ENCODE data around the gene RHOBTB3. TPM values are rescaled to one million over a fixed set of nuclear protein-coding genes. Genes with fewer than 3 reads are reported as not detected.

The RHOBTB3 gene
- total and polyA plus RNA-seq, 2 experiments from 2014 or later = 147 to 202 TPM

DNA sequence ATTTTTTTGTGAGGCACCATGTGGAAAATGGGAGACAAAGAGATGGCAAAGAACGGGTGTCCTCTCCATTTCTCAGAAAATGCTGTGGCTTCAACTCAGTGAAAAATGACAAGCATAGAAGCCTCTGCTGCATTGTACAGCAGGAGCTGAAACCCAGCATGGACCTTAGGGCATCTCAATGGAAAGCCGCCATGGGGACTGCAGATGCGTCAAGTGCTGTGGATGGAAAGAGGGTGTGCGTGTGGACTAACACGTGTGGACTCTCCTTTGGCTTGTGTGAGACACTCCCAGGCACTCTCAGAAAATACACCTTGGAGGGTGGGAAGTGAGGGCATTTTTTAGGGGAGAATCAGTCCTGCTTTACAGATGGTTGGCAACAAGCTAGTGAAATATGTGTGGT lies 93.6 kb downstream of the RHOBTB3 start:
- H3K36me3 ChIP-seq (ENCODE audit: low read depth) = 0 out of 2 replicates have a peak, but pooled peaks cover 4% of the 10 kb centered on the region
- no peaks in the 10 kb centered on the region for H3K9me2 ChIP-seq (ENCODE audit: insufficient read depth)
- peak overlapping the region; percentile 80; the same call in 1 of the 2 replicates for H2AFZ ChIP-seq
- 86 to 88% methylated on average over 5 of the region's 5 CpGs for whole genome bisulfite sequencing, 2 experiments (ENCODE audit: low coverage in 1 of 2, low lambda C conversion rate in 2 of 2, missing lambda C conversion rate in 2 of 2)
- peak overlapping the region; percentile 97 for H3K27ac ChIP-seq
- peak overlapping the region; percentile 90; the same call in 1 of the 2 replicates for H3K9ac ChIP-seq
- DNase-seq = no peak
- H3K27me3 ChIP-seq (replicated peaks; ENCODE audit: insufficient read depth) = no peaks in the 10 kb centered on the region
- H4K20me1 ChIP-seq (ENCODE audit: insufficient read depth) = peaks cover 9% of the 10 kb centered on the region; the same call in 1 of the 2 replicates
- peaks cover 32% of the 10 kb centered on the region for H3F3A ChIP-seq (ENCODE audit: insufficient read depth)
- peak overlapping the region; percentile 89 for H3K4me2 ChIP-seq (ENCODE audit: unreplicated experiment)
- H3K79me2 ChIP-seq (ENCODE audit: insufficient read depth) = peaks cover 28% of the 10 kb centered on the region
- H3K9me3 ChIP-seq (ENCODE audit: low read depth) = no peaks in the 10 kb centered on the region
- H3K4me1 ChIP-seq (ENCODE audit: insufficient read depth) = peaks cover 28% of the 10 kb centered on the region
- in situ Hi-C loops (cut with MboI) = no loop called here
- TF ChIP-seq EZH2 (IDR thresholded peaks at IDR 0.05; ENCODE audit: insufficient read depth, poor library complexity, severe bottlenecking) (no peak), EZH2phosphoT487 (IDR thresholded peaks at IDR 0.05; ENCODE audit: insufficient read depth, low read depth) (no peak)
- no peak overlapping the region for H3K4me3 ChIP-seq

DNA sequence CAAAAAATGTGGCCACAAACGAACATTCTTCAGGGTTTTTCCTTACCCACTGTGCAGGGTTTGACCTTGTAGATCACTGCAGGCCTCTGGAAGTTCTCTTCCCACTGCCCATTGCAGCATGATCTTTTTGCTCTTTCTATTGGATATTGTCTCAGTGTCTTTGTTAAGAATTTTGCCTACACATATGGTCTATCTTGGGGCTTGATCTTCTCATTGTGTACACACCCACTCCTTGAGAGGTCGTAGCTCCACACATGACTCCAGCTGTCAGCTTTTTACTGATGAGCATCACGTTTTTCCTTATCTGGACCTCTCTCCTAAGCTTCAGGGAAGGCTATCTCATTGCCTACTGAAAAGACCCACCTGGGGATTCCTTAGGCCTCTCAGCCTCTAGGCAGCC lies 94.4 kb downstream of the RHOBTB3 start:
- no peak overlapping the region for H3K9ac ChIP-seq
- H3K27ac ChIP-seq = no peak overlapping the region
- no peak overlapping the region for H3K4me3 ChIP-seq
- no peak for DNase-seq
- H3K9me2 ChIP-seq (ENCODE audit: insufficient read depth) = no peaks in the 10 kb centered on the region
- peaks cover 30% of the 10 kb centered on the region for H3F3A ChIP-seq (ENCODE audit: insufficient read depth)
- H3K4me1 ChIP-seq (ENCODE audit: insufficient read depth) = peaks cover 21% of the 10 kb centered on the region
- WGBS, 2 experiments (ENCODE audit: low coverage in 1 of 2, low lambda C conversion rate in 2 of 2, missing lambda C conversion rate in 2 of 2) = 82 to 83% methylated on average over 3 of the region's 3 CpGs
- H3K27me3 ChIP-seq (replicated peaks; ENCODE audit: insufficient read depth) = no peaks in the 10 kb centered on the region
- peaks cover 20% of the 10 kb centered on the region for H3K79me2 ChIP-seq (ENCODE audit: insufficient read depth)
- H3K4me2 ChIP-seq (ENCODE audit: unreplicated experiment) = no peak overlapping the region
- in situ Hi-C loops (cut with MboI) = no loop called here
- peaks cover 9% of the 10 kb centered on the region; the same call in 1 of the 2 replicates for H4K20me1 ChIP-seq (ENCODE audit: insufficient read depth)
- H3K9me3 ChIP-seq (ENCODE audit: low read depth) = no peaks in the 10 kb centered on the region
- no peak overlapping the region for H2AFZ ChIP-seq
- TF ChIP-seq EZH2phosphoT487 (IDR thresholded peaks at IDR 0.05; ENCODE audit: insufficient read depth, low read depth) = no peak
- no peak for TF ChIP-seq EZH2 (IDR thresholded peaks at IDR 0.05; ENCODE audit: insufficient read depth, poor library complexity, severe bottlenecking)
- H3K36me3 ChIP-seq (ENCODE audit: low read depth) = 0 out of 2 replicates have a peak, but pooled peaks cover 2% of the 10 kb centered on the region

DNA sequence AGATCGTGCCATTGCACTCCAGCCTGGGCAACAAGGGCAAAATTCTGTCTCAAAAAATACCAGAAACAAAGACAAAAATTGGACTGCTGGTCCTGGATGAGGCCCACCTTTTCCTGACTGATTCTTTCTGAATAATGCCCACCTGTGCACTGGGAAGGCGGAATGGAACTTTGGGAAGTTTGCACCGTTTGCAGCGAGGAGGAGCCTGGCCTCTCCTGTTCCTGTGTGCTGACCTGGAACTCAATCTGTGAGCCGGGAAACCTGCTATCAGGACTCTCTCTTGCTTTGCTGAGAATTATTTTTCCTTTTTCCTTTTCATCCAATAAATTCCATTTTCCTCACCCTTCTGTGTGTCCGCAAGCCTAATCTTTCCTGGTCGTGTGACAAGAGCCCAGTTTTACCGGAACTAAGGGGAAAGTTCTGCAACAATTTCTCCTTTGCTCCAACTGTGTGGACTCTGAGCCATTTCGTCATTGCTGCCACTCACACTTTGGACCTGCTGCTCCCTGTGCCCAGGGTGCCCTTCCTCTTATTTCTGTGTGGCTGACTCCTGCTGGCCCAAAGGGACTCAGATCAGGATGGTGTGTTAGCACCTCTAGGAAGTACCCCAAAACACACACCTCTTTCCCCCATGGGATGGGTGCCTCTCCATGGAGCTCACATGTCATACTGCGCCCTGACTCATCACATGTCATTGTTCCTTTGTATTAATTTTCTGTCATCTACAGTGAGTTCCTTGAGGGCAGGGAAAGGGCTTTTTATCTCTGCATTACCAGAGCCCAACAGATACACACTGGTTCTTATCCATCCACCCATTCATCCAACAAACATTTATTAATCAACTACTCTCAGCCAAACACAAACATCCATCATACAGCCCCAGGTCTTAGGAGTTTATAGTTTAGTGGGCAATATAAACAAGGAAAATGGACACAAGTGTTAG lies 96.1 kb downstream of the RHOBTB3 start:
- Histone ChIP-seq H3K36me3 (ENCODE audit: low read depth) (no peaks in the 10 kb centered on the region), H3F3A (ENCODE audit: insufficient read depth) (peaks cover 17% of the 10 kb centered on the region), H3K79me2 (ENCODE audit: insufficient read depth) (peaks cover 3% of the 10 kb centered on the region), H3K9me3 (ENCODE audit: low read depth) (no peaks in the 10 kb centered on the region), H3K9me2 (ENCODE audit: insufficient read depth) (no peaks in the 10 kb centered on the region), H3K4me2 (ENCODE audit: unreplicated experiment) (no peak overlapping the region), H3K27me3 (replicated peaks; ENCODE audit: insufficient read depth) (no peaks in the 10 kb centered on the region), H3K4me3 (no peak overlapping the region), H2AFZ (no peak overlapping the region), H3K4me1 (ENCODE audit: insufficient read depth) (peaks cover 15% of the 10 kb centered on the region), H4K20me1 (ENCODE audit: insufficient read depth) (no peaks in the 10 kb centered on the region), H3K9ac (no peak overlapping the region), H3K27ac (no peak overlapping the region)
- TF ChIP-seq EZH2phosphoT487 (IDR thresholded peaks at IDR 0.05; ENCODE audit: insufficient read depth, low read depth) (no peak), EZH2 (IDR thresholded peaks at IDR 0.05; ENCODE audit: insufficient read depth, poor library complexity, severe bottlenecking) (no peak)
- no peak for DNase-seq
- 93 to 98% methylated on average over 10 of the region's 10 CpGs for WGBS, 2 experiments (ENCODE audit: low coverage in 1 of 2, low lambda C conversion rate in 2 of 2, missing lambda C conversion rate in 2 of 2)
- in situ Hi-C loops (cut with MboI) = no loop called here

DNA sequence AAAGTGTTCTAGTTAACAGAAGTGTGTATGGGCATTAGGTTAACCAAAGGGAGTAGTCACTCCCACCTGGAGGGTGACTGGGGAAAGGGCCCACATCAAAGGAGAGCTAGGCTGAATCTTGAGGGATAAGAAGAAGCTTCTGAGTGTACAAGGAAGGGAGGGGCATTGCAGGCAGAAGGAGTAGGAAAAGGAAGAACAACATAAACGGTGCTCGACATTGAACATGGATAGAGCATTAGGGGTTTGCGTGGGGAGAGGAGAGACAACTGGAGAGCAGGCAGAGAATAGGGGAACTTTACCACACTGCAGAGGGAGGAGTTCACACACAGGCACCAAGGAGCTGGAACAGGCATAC lies 96.7 kb downstream of the RHOBTB3 start:
- no peak for TF ChIP-seq EZH2phosphoT487 (IDR thresholded peaks at IDR 0.05; ENCODE audit: insufficient read depth, low read depth)
- TF ChIP-seq EZH2 (IDR thresholded peaks at IDR 0.05; ENCODE audit: insufficient read depth, poor library complexity, severe bottlenecking) = no peak
- Histone ChIP-seq H3K4me2 (ENCODE audit: unreplicated experiment) (no peak overlapping the region), H3K36me3 (ENCODE audit: low read depth) (no peaks in the 10 kb centered on the region), H2AFZ (no peak overlapping the region), H3K27me3 (replicated peaks; ENCODE audit: insufficient read depth) (no peaks in the 10 kb centered on the region), H3K4me1 (ENCODE audit: insufficient read depth) (peaks cover 15% of the 10 kb centered on the region), H3K79me2 (ENCODE audit: insufficient read depth) (no peaks in the 10 kb centered on the region), H4K20me1 (ENCODE audit: insufficient read depth) (no peaks in the 10 kb centered on the region), H3F3A (ENCODE audit: insufficient read depth) (peaks cover 16% of the 10 kb centered on the region), H3K27ac (no peak overlapping the region), H3K9me3 (ENCODE audit: low read depth) (no peaks in the 10 kb centered on the region), H3K9me2 (ENCODE audit: insufficient read depth) (no peaks in the 10 kb centered on the region), H3K9ac (no peak overlapping the region), H3K4me3 (no peak overlapping the region)
- DNase-seq = no peak
- WGBS, 2 experiments (ENCODE audit: low coverage in 1 of 2, low lambda C conversion rate in 2 of 2, missing lambda C conversion rate in 2 of 2) = 96 to 100% methylated on average over 3 of the region's 3 CpGs
- in situ Hi-C loops (cut with MboI) = no loop called here
